Activated CD8-positive, alpha-beta T cell treated with anti-CD3 and anti-CD28 coated beads for 36 hours (primary cell): ENCODE results near the gene KAT2B. TPM values are rescaled to one million over a fixed set of nuclear protein-coding genes. Genes with fewer than 3 reads are reported as not detected.

Experiments
- ATAC-seq: fragments of 200-7000 bp; cut with Tn5 transposase; one replicate; pipeline ENCODE4 v1.10.0; 2021; ENCODE audit warnings: mild to moderate bottlenecking, moderate library complexity
- CTCF ChIA-PET: fragments of 350-600 bp; sonication (Branson Sonifier 250); formaldehyde crosslinking; loops from one replicate; lab custom pipeline; 2021; ENCODE audit warnings: antibody characterized with exemption; lab: Charles Lee
- POLR2A ChIA-PET: fragments of 350-600 bp; sonication (Branson Sonifier 250); formaldehyde crosslinking; loops from one replicate; lab custom pipeline; 2021; ENCODE audit warnings: antibody characterized with exemption; lab: Charles Lee
- DNase-seq: peaks from one replicate; pipeline ENCODE4 v3.0.0-alpha.2; 2020
- H3K27ac Mint-ChIP-seq: one replicate; pipeline ENCODE4 v1.8.0; 2021; ENCODE audit warnings: mild to moderate bottlenecking, mixed read lengths
- H3K27me3 Mint-ChIP-seq: one replicate; pipeline ENCODE4 v1.8.0; 2021; ENCODE audit warnings: mixed read lengths
- H3K36me3 Mint-ChIP-seq: one replicate; pipeline ENCODE4 v1.8.0; 2021; ENCODE audit warnings: low read depth, mixed read lengths
- H3K4me1 Mint-ChIP-seq: one replicate; pipeline ENCODE4 v1.8.0; 2021; ENCODE audit warnings: low read depth, mixed read lengths
- H3K4me3 Mint-ChIP-seq: one replicate; pipeline ENCODE4 v1.8.0; 2021; ENCODE audit warnings: mild to moderate bottlenecking, moderate library complexity, mixed read lengths
- H3K9me3 Mint-ChIP-seq: one replicate; pipeline ENCODE4 v1.8.0; 2021; ENCODE audit warnings: mixed read lengths
- intact Hi-C: fragments of 100-400 bp; cut with micrococcal nuclease; formaldehyde crosslinking; loops from one replicate; pipeline ENCODE4 v1.10.0; 2022
- total RNA-seq, 2 experiments: library from RNA; stranded (reverse); gene quantifications; one replicate each; pipeline ENCODE4 v1.2.3, GENCODE V29; 2021
- TF ChIP-seq, protein P1 (sequence below): fragments of 200-600 bp; IDR thresholded peaks from one replicate; pipeline ENCODE4 v1.8.0; 2022; ENCODE audit warnings: antibody characterized with exemption, mild to moderate bottlenecking

KAT2B gene
- total RNA-seq, 2 experiments from 2014 or later: 18.6 to 28.8 TPM

DNA sequence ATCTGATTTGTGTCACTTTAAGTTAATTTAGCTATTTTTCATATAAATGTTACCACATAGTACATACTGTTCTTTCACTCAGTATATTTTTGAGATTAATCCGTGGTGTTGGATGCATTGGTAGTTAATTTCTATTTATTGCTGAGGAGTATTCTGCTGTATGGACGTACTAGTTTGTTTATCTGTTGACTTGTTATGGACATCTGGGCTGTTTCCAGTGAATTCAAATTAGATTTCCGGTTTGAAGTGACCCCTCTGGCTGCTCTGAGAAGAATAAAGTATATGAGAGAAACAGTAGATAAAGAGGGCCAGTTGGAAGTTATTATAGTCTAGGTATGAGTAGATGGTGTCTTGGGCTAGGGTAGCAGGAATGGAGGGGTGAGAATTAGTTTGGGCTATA is 15.6 kb downstream of the KAT2B start:
- no peak overlapping the region for H3K4me3 Mint-ChIP-seq
- no peaks in the 10 kb centered on the region for H3K9me3 Mint-ChIP-seq
- H3K27ac Mint-ChIP-seq: no peak overlapping the region
- TF ChIP-seq, protein P1, sequence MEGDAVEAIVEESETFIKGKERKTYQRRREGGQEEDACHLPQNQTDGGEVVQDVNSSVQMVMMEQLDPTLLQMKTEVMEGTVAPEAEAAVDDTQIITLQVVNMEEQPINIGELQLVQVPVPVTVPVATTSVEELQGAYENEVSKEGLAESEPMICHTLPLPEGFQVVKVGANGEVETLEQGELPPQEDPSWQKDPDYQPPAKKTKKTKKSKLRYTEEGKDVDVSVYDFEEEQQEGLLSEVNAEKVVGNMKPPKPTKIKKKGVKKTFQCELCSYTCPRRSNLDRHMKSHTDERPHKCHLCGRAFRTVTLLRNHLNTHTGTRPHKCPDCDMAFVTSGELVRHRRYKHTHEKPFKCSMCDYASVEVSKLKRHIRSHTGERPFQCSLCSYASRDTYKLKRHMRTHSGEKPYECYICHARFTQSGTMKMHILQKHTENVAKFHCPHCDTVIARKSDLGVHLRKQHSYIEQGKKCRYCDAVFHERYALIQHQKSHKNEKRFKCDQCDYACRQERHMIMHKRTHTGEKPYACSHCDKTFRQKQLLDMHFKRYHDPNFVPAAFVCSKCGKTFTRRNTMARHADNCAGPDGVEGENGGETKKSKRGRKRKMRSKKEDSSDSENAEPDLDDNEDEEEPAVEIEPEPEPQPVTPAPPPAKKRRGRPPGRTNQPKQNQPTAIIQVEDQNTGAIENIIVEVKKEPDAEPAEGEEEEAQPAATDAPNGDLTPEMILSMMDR: no peak
- DNase-seq (no peak), ATAC-seq (no peak)
- no peaks in the 10 kb centered on the region for H3K27me3 Mint-ChIP-seq
- intact Hi-C loops: loop anchor here (5.0 kb wide), 2 partner anchors 109 to 124 kb away; partner anchors contain the start of genes EFHB and RAB5A
- no peaks in the 10 kb centered on the region for H3K36me3 Mint-ChIP-seq
- H3K4me1 Mint-ChIP-seq: peaks cover 31% of the 10 kb centered on the region
- POLR2A ChIA-PET: interaction anchor here (1.0 to 2.1 kb wide), 3 partner anchors 10 to 17 kb away, joined by 3 to 17 read pairs (median 6); partner anchors contain the start of gene KAT2B
- CTCF ChIA-PET: no interaction called here

GRCh38 chr3:20056725-20057611 is 16.7 kb downstream of the KAT2B start:
- ATAC-seq: peak; percentile 31
- peak overlapping the region; percentile 33 for H3K27ac Mint-ChIP-seq
- POLR2A ChIA-PET: interaction anchor here (0.9 to 1.9 kb wide), 4 partner anchors 12 to 28 kb away, joined by 3 to 5 read pairs (median 4); no protein-coding TSS in a partner anchor
- no peaks in the 10 kb centered on the region for H3K36me3 Mint-ChIP-seq
- peak; percentile 52 for DNase-seq
- CTCF ChIA-PET: interaction anchor here (0.5 to 1.8 kb wide), 3 partner anchors 13 to 1711 kb away, joined by 3 to 4 read pairs (median 3); partner anchors contain the start of gene KAT2B
- H3K4me3 Mint-ChIP-seq: no peak overlapping the region
- H3K9me3 Mint-ChIP-seq: no peaks in the 10 kb centered on the region
- peaks cover 29% of the 10 kb centered on the region for H3K4me1 Mint-ChIP-seq
- TF ChIP-seq, protein P1: no peak
- H3K27me3 Mint-ChIP-seq: no peaks in the 10 kb centered on the region
- intact Hi-C loops: loop anchor here (5.0 kb wide), 2 partner anchors 110 to 125 kb away; partner anchors contain the start of genes EFHB and RAB5A

DNA sequence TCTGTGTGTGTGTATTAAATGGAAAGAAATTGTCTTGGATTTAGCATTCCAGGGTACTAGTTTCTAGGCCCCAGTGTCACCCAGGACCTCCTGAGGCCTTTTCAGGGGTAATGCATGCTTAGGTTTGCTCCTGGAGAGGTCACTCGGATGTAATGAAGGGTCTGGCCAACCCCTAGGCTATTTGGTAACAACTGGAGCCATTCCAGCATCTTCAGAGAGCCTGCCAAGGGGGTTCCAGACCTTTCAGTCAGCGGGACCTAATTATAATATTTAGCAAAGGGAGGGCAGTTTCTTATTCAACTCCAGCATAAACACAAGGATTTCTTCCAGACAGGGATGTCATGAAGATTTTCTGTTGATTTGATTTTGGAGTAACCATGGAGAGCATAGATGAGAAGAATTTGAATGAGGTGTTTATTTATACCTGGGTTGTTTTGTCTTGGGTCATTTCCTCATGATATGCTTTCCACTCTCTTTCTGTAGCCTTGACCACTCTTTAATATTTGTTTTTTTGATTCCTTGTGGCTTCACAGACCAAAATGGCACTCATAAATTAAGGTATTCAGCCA is 17.4 kb downstream of the KAT2B start:
- Mint-ChIP-seq H3K4me1 (peaks cover 26% of the 10 kb centered on the region), H3K27ac (peak overlapping the region; percentile 33), H3K9me3 (no peaks in the 10 kb centered on the region), H3K4me3 (no peak overlapping the region), H3K27me3 (no peaks in the 10 kb centered on the region), H3K36me3 (no peaks in the 10 kb centered on the region)
- CTCF ChIA-PET: interaction anchor here (0.5 to 1.8 kb wide), 3 partner anchors 14 to 1712 kb away, joined by 3 to 4 read pairs (median 3); partner anchors contain the start of gene KAT2B
- intact Hi-C loops: loop anchor here (5.0 kb wide), 2 partner anchors 110 to 125 kb away; partner anchors contain the start of genes EFHB and RAB5A
- ATAC-seq: no peak
- no peak for DNase-seq
- TF ChIP-seq, protein P1: no peak
- POLR2A ChIA-PET: interaction anchor here (0.9 to 1.9 kb wide), 3 partner anchors 13 to 27 kb away, joined by 3 to 5 read pairs (median 4); no protein-coding TSS in a partner anchor

DNA sequence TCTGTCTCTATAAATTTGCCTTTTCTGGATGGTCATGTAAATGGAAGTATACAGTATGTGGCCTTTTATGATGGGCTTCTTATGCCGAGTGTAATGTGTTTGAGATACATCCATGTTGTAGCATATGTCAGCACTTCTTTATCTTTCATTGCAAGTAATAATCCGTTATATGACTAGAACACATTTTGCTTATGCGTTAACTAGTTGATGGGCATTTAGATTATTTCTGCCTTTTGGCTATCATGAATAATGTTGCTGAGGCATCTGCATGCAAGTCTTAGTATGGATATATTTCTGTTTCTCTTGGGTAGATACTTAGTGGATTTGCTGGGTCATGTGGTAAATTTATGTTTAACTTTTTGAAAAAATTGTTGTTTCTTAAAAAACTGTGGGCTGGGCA is 19.7 kb downstream of the KAT2B start:
- no peak for DNase-seq
- ATAC-seq: no peak
- no peak overlapping the region for H3K27ac Mint-ChIP-seq
- TF ChIP-seq, protein P1: no peak
- CTCF ChIA-PET: interaction anchor here (1.4 kb wide), 1 partner anchor 8 kb away, joined by 3 read pairs; no protein-coding TSS in a partner anchor
- peaks cover 34% of the 10 kb centered on the region for H3K4me1 Mint-ChIP-seq
- POLR2A ChIA-PET: no interaction called here
- H3K27me3 Mint-ChIP-seq: no peaks in the 10 kb centered on the region
- no peak overlapping the region for H3K4me3 Mint-ChIP-seq
- H3K9me3 Mint-ChIP-seq: no peaks in the 10 kb centered on the region
- intact Hi-C loops: loop anchor here (2.0 to 5.0 kb wide), 3 partner anchors 45 to 128 kb away; partner anchors contain the start of genes EFHB and RAB5A
- H3K36me3 Mint-ChIP-seq: no peaks in the 10 kb centered on the region
